CD4-positive, alpha-beta T cell treated with Interleukin-6 at 100 ng/mL for 8 hours (primary cell): Measurements from ENCODE around the gene CASZ1.

Experiments used
- DNase-seq: peaks from one replicate; pipeline ENCODE4 v3.0.0-alpha.2; 2020; ENCODE audit warnings: mixed read lengths, low spot score

CASZ1 gene

GRCh38 chr1:10706376-10706913 lies 90.0 kb downstream of the CASZ1 start:
- DNase-seq = no peak

GRCh38 chr1:10705953-10706352 lies 90.5 kb downstream of the CASZ1 start:
- DNase-seq = no peak

GRCh38 chr1:10704368-10704882 lies 92.0 kb downstream of the CASZ1 start:
- DNase-seq = no peak

- no peak for DNase-seq
Observed at GRCh38 chr1:10703702-10704101, 92.7 kb downstream of the CASZ1 start.

- no peak for DNase-seq
Observed at GRCh38 chr1:10701145-10701544, 95.3 kb downstream of the CASZ1 start.

- no peak for DNase-seq
Observed at GRCh38 chr1:10699470-10699835, 97.0 kb downstream of the CASZ1 start.

GRCh38 chr1:10698726-10699469 lies 97.5 kb downstream of the CASZ1 start:
- no peak for DNase-seq

- no peak for DNase-seq
Observed at GRCh38 chr1:10697621-10698160, 98.8 kb downstream of the CASZ1 start.

GRCh38 chr1:10696977-10697376 lies 99.5 kb downstream of the CASZ1 start:
- no peak for DNase-seq

GRCh38 chr1:10694633-10695627 lies 101.5 kb downstream of the CASZ1 start:
- peak; percentile 75 for DNase-seq

- DNase-seq = peak; percentile 57
Observed at GRCh38 chr1:10694274-10694632, 102.2 kb downstream of the CASZ1 start.

- DNase-seq = peak; percentile 12
Observed at GRCh38 chr1:10693497-10694273, 102.8 kb downstream of the CASZ1 start.

GRCh38 chr1:10693152-10693496 lies 103.3 kb downstream of the CASZ1 start:
- DNase-seq = no peak

GRCh38 chr1:10692401-10693021 lies 103.9 kb downstream of the CASZ1 start:
- DNase-seq = peak; percentile 58

GRCh38 chr1:10691740-10692125 lies 104.7 kb downstream of the CASZ1 start:
- DNase-seq = no peak

- DNase-seq = no peak
Observed at GRCh38 chr1:10691075-10691739, 105.2 kb downstream of the CASZ1 start.

GRCh38 chr1:10690484-10690883 lies 106.0 kb downstream of the CASZ1 start:
- DNase-seq = no peak

- DNase-seq = no peak
Observed at GRCh38 chr1:10688409-10688786, 108.0 kb downstream of the CASZ1 start.

GRCh38 chr1:10687782-10688408 lies 108.6 kb downstream of the CASZ1 start:
- DNase-seq = no peak

GRCh38 chr1:10687251-10687651 lies 109.2 kb downstream of the CASZ1 start:
- DNase-seq = no peak
